ENCODE results near the gene COQ8B.

Gene COQ8B

GRCh38 chr19:40705950-40706619, 10.6 kb downstream of the COQ8B start:
- TF ChIP-seq, protein P1, sequence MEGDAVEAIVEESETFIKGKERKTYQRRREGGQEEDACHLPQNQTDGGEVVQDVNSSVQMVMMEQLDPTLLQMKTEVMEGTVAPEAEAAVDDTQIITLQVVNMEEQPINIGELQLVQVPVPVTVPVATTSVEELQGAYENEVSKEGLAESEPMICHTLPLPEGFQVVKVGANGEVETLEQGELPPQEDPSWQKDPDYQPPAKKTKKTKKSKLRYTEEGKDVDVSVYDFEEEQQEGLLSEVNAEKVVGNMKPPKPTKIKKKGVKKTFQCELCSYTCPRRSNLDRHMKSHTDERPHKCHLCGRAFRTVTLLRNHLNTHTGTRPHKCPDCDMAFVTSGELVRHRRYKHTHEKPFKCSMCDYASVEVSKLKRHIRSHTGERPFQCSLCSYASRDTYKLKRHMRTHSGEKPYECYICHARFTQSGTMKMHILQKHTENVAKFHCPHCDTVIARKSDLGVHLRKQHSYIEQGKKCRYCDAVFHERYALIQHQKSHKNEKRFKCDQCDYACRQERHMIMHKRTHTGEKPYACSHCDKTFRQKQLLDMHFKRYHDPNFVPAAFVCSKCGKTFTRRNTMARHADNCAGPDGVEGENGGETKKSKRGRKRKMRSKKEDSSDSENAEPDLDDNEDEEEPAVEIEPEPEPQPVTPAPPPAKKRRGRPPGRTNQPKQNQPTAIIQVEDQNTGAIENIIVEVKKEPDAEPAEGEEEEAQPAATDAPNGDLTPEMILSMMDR (IDR thresholded peaks at IDR 0.05): no peak

DNA sequence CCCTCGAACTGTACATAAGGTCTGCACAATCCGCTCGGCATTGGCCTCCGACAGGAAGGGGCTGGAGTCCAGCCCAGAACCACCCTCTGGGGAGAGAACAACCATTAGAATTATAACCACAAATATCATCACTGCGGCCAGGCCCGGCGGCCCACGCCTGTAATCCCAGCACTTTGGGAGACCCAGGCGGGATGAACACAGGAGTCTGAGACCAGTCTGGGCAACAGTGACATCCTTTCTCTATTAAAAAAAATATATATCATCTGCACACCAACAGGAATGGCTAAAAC, 11.4 kb downstream of the COQ8B start:
- TF ChIP-seq, protein P1 (IDR thresholded peaks at IDR 0.05): no peak

GRCh38 chr19:40704491-40705361, 12.0 kb downstream of the COQ8B start:
- TF ChIP-seq, protein P1 (IDR thresholded peaks at IDR 0.05): no peak

GRCh38 chr19:40703029-40703755, 13.5 kb downstream of the COQ8B start:
- TF ChIP-seq, protein P1 (IDR thresholded peaks at IDR 0.05): no peak

- TF ChIP-seq, protein P1 (IDR thresholded peaks at IDR 0.05): no peak
Measured at GRCh38 chr19:40702337-40703012, 14.2 kb downstream of the COQ8B start.

- TF ChIP-seq, protein P1 (IDR thresholded peaks at IDR 0.05): no peak
Measured at GRCh38 chr19:40701758-40702157, 14.9 kb downstream of the COQ8B start.

- TF ChIP-seq, protein P1 (IDR thresholded peaks at IDR 0.05): no peak
Measured at GRCh38 chr19:40700083-40700482, 16.6 kb downstream of the COQ8B start.

Data from LNCAP (cell line).